GM19395 (cell line): ENCODE measurements around the gene ZDHHC3.
"Not testable (repeated sequence)": the region's sequence is repeated elsewhere in the genome, so short reads cannot be mapped to it uniquely, and the experiment has no call there.

Experiments
- ATAC-seq: cut with Tn5 transposase; IDR thresholded peaks from one replicate; pipeline ENCODE4 v1.9.1; 2021; ENCODE audit warnings: mild to moderate bottlenecking, moderate library complexity; ENCODE audit not compliant: unreplicated experiment

ZDHHC3 gene

DNA sequence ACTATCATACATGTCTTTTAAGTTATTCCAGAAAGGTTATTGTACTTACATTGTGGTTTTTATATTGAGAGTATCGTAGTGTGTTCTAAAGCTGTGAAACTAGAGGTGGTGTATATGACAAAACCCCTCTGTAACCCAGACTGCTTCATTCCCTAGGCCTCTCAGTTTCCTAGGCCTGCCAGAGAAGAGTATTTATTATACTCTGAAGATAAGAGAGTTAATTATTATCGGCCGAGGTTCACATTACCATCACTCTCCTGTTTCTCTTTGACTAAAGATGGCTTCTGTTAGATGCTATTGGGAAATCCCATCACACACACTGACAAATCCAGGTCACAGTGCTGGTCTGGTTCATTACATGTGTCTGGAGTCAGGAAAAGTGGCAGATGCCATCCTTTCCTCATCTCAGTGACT, 20.6 kb upstream of the ZDHHC3 start:
- no peak for ATAC-seq

DNA sequence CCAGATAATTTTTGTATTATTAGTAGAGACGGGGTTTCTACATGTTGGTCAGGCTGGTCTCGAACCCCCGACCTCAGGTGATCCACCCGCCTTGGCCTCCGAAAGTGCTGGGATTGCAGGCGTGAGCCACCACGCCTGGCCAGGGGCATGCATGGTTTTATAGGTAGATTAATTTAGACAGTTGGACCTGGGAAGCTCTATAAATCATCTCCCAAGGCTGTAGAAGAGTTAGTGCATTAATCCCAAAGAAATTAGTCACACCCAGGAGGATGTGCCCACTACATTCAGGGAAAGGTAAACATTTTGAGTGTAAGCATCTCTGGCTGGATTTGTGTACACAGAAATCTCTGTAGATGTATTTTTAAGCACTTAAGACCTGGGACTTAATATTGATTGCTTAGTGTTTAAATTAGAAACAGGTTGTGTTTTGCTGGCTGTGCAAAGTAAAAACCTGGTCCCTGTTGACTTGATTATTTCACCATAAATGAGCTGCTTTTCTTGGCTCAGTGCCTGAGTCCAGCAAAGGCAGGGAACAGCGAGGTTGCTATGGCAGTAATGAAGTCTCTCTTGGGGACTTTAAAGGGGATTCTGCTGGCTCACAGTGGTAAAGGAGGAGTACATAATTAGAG, 19.3 kb upstream of the ZDHHC3 start:
- no peak for ATAC-seq

DNA sequence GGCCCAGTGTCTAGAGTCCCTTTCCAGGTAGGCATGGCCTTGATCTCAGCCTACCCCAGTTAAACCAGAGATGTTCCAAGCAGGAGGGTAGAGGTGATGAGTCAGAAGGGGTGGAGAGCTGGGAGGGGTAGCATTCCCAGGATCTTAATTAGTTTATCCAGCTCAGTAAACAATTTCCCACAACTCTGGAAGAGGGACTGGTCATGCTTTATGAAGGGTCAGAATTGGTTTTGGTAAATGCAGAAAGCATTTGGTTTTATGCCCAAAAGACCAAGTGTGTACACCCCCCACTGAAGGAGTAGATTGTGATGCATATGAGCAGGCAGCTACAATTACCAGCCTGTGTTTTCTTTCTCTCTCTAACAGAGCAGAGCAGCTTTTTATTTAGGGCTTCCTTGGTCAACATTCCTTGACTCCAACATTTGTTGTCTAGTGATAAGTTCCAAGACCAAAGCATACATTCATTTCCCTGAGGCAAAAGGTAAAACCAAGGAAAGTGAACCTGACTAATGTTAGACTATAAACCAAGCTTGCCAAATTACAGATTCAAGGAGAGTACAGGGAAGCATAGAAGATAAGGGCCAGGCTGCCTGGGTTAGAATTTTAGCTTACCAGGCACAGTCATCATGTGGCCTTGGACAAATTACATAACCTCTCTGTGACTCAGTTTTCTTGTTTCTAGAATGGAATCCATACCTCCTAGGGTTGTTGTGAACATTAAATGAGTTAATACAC, 17.7 kb upstream of the ZDHHC3 start:
- no peak for ATAC-seq

DNA sequence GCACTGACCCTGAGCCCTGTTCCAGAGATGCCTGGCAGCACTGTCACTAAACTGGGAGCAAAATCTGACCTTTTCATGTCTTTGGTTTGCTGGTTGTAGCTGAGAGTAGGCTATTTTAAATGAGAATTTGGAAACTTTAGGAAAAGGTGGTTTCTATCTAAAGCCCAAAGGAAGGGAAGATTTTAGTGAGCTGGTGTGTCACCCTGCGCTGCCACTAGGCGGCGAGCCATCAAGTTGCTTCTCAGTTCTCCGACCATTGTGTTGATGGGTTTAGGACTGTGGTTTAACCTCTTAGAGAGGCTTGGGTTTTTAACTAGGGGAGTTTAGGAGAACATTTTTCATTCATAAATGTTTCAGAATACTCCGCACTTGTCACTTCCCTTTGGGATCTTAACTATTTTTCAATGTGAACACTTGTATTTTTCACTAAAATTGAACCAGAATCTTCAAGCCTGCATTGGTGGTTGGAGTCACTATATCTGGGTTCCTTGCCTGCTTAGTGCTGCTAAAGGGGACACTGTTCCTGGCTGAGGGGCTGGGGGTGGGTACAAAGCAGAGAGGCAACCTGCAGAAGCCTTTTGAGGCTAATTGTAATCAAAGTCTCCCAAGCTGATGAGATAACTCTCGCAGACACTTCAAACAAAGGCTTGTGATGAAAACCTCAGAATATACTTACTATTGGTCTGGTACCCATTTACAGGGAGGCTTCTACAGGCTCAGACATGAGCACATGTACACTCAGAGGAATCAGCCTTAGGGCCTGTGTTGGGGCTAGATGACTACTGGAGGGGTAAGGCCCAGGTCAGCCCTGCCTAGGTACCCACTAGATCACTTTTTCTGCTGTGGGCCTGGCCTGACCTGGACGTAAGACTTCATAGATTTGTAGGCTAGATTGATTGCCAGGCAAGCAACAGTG, 16.8 kb upstream of the ZDHHC3 start:
- no peak for ATAC-seq

DNA sequence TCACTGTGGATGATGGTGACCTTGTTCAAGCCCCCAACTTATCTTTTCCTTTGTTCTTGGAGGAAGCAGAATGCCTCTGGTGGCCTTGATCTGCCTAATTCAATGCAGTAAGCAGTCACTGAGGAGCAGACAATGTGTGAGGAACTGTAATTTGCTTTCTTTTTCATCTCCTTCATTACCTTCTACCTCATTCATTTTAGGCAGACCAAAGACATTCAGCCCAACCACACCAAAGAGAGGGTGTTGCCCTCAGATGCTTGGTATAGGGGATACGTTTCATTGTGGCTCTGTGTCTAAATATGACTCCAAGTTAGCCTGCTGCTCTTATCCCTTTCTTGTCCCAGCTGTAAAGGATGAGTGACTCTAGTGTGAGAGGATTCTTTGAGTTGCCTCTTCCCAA, 15.4 kb upstream of the ZDHHC3 start:
- no peak for ATAC-seq

DNA sequence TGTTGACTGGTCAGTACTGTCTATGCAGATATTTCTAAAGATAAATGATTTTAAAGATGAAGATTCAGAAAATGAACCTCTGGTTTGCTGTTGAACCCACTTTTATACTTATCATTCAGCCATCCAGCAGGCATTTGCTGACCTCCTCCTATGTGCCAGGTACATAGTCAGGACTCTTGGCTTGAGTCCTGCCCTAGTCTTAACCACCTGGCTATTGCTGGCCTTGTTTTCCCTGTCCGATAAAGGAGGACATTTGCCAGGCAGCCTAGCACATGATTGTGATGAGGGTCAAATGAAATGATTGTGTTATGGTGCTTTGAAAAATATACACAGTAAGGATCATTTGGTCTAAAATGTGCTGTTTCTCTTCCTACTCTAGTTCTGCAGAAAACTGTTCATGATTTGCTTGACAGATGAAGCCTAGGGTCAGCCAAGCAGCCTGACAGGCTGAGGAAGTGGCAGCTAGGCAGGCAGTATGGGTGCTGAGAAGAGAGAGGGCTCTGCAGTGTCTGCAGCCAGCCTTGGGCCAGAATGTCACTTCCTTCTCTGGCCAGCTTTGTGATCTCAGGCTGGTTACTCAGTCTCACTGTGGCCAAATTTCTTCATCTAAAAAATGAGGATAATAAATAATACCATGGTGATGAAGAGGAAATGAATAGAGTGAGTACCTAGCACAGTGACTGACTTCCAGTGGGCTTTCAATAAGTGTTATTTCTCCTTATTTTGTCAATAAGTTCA, 13.8 kb upstream of the ZDHHC3 start:
- ATAC-seq = no peak

DNA sequence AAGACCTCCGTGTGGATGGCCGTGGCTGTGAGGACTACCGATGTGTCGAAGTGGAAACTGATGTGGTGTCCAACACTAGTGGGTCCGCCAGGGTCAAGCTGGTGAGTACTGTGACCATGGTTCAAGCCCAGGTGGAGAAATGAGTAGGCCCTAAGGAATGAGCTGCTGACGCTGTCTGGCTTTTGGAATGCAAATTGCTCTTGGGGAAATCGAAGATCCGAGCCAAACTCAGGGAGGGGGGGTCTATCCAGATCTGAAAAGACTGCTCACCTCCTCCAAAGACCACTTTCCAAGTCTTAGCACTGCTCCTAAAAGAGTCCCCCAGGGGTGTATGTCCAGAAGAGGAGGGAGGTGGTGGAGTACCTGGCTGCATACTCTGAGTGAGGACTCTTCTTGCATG, 13.2 kb upstream of the ZDHHC3 start:
- no peak for ATAC-seq

DNA sequence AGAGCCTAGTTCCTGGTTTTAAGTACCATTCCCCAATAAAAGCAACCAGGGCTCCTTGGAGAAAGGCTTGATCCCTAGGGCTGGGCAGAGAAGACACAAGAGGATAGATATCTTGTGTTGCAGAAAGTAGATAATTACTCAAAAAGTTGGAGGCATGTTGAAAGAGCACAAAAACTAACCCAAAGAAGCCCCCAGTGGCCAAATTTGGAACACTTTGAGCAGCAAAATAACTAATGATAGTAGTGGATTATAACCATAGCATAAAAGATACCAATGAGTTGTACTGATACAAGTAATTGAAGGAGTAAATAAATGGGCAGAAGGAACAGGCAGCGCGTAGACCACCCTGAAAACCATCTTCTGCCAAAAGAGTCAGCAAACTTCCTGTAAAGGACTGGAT, 12.1 kb upstream of the ZDHHC3 start:
- ATAC-seq = no peak

DNA sequence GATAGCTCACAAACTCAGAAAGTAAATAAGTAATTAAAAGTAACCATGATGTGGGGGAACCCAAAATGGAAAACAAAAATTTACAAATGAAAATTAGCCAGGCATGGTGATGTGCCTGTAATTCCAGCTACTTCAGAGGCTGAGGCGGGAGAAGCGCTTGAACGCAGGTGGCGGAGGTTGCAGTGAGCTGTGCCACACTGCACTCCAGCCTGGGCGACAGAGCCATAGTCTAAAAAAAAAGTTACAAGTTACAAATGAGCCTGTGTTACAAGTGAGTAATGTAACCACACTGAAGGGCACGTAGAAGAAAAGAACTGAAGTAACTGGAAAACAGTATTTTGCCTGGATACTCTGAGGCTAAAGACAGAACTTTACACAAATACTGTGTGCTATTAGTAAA, 11.4 kb upstream of the ZDHHC3 start:
- no peak for ATAC-seq

DNA sequence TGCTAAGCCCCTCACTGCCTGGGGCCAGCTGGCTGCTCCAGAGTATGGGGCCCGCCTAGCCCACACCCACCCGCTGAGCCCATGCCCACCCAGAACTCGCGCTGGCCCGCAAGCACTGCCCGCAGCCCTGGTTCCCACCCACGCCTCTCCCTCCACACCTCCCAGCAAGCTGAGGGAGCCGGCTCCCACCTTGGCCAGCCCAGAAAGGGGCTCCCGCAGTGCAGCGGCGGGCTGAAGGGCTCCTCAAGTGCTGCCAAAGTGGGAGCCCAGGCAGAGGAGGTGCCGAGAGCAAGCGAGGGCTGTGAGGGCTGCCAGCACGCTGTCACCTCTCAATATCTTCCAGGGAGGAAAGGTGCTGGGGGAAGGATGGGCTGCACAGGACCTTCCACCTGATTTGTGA, 10.4 kb upstream of the ZDHHC3 start:
- ATAC-seq = not testable (repeated sequence)

DNA sequence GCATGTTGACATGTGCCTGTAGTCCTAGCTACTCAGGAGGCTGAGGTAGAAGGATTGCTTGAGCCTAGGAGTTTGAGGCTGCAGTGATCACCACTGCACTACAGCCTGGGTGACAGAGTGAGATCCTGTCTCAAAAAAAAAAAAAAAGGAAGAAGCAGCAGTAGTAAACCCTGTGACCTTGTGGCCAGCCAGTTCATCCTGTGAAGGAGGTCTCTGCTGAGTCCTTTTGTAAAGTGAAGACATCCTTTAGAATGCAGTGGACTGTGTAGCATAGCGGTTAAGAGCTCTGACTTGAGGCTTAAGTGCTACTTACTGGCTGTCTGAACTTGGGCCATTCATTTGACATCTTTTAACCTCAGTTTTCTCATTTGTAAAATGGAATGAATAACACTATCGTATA, 8.4 kb upstream of the ZDHHC3 start:
- no peak for ATAC-seq

DNA sequence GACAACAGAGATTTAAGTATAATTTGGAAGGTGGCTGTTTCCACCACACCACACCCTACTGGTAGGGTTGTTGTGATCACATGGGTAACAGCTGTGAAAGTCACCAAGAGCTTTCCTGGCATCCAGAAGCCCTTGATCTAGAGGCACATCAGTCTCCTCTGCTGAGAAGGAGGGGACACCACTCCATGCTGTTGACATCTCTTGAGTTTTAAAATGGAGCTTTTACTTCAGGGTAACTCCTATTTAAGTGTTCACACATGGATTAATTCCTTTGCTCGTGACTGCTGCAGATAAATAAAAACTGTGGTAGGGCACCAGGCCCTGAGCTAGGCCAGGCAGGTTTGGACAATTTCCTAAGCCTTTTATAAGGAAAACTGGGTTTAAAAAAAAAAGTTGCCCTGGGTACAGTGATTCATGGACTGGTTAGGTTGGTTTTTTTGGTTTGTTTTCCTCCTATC, 7.5 kb upstream of the ZDHHC3 start:
- no peak for ATAC-seq

DNA sequence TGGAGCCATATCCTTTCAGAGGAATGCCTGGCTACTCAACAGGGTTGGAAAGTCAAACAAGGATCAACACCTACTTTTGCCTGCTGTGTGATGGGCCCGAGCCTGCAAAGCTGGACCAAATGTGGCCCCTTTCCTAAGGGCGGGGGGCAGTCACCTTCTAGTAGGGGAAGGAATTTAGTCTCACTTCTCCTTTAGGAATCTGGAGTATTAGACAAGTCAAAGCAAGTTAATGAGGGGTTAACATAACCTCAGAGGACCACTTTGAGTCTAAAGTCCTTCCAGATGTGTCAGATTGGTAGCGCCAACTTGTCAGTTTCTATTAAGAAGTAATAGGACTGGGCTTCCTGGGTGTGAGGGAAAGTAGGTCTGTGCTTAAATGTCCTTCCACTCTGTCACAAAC, 6.8 kb upstream of the ZDHHC3 start:
- ATAC-seq = no peak

DNA sequence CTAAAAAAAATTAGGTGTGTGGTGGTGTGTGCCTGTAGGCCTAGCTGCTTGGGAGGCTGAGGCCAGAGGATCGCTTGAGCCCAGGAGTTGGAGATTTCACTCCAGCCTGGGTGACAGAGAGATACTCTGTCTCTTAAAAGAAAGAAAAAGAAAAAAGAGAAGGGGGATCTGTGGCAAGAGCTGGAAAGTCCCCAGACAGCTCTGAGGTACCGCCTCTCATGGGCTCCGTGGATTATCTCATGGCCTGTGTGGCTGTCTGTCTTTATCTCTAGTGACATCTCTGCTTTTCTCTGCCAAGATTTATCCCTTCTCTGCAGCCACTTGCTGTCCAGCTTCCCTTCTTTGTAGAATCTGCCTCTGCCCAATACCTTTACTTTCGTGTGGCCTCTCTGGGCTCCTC, 5.8 kb upstream of the ZDHHC3 start:
- no peak for ATAC-seq

DNA sequence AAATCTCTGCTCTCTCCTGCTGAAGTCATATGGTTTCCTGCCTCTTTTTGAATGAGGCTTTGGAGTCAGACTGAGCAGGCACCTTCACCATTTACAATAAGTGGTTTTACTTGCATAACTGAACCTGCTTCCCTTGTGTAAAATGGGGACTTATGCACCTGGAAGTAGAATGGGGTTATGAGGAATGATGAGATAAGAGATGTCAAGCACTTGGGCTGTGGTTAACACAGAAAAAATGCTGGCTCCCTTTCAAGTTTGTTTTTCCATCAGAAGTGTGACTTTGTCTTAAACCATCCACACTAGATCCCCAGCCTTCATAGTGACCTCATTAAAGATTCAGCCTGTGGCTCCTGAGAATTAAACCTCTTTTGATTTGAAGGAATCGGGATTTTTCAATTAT, 5.2 kb upstream of the ZDHHC3 start:
- no peak for ATAC-seq

DNA sequence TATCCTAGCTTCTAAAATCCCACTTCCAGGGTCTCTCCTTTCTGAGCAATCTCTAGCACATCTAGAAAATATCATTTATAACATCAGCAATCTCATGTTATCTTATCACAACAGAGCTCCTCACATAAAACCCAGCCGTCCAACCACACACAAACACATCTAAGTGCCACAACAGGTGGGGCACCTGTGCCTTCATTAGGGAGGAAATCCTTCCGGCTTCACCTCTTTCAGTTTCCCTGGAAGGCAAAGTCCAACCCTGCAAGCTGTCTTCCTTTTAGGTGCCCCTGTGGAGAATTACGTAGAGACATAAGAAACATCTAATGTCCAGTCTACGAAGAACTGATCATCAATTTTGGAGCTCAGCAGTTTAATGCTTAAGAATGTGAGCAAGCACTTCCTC, 1.6 kb downstream of the ZDHHC3 start:
- no peak for ATAC-seq

DNA sequence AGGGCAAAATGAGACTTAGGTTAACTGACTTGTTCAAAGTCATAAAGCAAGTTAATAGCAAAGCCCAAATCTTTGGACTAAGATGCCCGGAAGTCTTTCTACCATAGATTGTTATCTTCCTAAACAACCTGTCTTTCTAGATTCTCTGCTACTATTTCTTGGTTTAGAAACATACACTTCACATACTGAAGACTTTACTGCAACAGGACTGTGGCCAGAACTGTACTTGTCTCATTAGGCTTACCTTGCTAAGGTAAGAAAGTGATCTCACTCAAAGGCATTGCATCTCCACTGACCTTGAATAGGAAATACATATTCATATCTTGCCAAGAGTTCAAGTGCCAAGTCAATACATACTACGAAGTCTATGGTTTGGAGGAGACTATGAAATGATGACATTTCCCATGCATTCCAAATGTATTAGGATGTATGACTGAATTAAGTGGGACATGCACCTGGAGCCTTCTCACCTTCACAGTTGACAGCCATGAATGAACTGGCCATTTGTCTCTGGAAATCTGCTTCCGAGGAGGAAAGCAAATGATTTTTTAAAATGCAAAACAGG, 5.0 kb downstream of the ZDHHC3 start:
- no peak for ATAC-seq

DNA sequence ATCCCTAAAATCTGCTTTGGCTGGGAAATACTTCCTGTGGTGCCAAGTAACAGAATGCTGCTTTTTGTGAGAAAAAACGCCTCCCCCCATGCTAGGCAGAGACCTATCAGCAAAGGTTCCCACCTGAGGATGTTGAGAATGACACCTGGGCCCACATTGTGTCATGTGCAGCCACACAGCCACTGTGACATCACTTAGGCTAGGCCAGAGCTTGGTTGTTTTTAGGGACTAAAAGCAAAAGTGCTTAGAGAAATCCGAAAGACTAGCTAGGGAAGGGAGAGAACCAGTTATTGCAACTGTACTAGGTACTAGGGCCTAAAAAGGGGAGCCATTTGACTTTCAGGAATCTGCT, 6.2 kb downstream of the ZDHHC3 start:
- no peak for ATAC-seq

DNA sequence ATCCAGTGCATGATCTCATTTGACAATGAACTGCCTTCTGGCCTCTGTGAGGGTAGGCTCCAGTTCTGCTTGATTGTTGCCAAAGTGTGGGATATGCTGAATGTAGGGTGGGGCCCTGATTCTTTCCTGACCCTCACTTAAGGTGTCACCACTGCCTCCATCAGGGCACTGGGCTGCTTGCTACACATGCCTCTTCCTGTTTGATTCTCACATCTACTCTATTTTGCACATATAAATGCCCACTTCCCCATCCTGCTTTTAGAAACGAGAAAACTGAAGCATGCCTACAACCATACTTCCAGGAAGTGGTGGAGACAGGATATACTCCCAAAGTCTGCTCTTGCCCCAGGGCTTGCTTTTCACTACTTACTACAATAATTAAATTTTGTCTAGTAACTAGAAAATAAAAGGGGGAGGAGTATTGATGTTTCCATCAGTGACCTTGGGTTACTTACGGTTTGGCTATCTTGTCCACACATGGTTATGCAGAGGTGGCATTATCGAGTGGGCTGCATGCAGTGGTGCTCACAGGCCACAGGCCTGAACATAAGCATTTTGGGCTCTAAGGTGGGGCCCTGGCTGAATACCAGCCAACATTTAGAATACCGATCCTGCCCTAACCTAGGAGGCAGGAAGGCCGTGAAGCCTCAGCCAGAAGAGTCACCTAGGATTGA, 6.7 kb downstream of the ZDHHC3 start:
- peak; percentile 52 for ATAC-seq

DNA sequence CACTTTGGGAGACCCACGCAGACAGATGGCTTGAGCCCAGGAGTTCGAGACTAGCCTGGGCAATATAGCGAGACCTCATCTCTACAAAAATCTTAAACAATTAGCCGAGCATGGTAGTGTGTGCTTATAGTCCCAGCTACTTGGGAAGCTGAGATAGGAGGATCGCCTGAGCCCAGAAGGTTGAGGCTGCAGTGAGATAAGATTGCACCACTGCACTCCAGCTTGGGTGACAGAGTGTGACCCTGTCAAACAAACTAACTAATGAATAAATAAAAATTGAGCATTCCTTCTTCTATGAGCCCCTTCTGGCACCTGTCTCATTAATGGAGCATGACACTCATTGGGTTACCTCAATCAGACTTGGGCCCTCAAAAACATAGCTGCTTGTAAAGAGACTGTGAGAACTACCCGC, 7.5 kb downstream of the ZDHHC3 start:
- ATAC-seq = no peak
